Cerebellar nuclear complex (tissue), 1 donor: ENCODE data around the gene NAA20.
"Not testable (repeated sequence)": the region's sequence is repeated elsewhere in the genome, so short reads cannot be mapped to it uniquely, and the experiment has no call there.

ENCODE experiments used
- DNase-seq, 2 experiments: peaks; one replicate each; lab custom pipeline; 2025; lab: John Stamatoyannopoulos, UW

NAA20 gene

DNA sequence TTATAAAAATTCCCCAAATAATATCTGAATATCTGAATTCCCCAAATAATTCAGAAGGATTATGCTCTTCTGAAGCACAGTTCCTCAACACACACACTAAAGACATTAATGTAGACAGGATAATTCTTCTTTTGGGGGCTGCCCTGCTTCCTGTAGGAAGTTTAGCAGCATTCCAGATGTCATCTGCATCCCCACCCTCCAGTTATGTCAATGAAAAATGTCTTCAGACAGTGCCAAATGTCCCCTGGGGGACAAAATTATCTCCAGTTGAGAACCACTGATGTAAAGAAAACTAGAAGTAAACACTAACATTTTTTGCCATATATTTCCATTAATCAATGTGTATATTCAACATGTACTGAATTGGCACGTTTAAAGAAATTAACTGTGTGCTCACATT, 25.9 kb upstream of the NAA20 start:
- DNase-seq, result no peak

DNA sequence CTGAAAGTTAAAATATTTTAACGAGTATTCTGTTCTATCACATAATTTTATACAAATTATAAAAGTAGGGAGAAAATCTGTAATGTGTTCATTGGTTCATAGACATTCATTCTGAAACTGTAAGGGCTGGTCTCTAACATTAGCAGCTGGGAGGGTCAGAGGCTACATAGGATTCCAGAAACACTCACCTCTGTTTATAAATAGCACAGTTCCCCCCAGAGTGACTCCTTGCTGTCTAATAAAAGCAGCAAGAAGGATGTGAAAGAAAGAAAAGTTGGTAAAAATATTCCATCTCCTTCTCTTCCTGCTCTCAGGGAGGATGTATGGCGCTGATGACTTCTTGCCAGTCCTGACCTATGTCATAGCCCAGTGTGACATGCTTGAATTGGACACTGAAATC, 25.3 kb upstream of the NAA20 start:
- DNase-seq, result no peak

DNA sequence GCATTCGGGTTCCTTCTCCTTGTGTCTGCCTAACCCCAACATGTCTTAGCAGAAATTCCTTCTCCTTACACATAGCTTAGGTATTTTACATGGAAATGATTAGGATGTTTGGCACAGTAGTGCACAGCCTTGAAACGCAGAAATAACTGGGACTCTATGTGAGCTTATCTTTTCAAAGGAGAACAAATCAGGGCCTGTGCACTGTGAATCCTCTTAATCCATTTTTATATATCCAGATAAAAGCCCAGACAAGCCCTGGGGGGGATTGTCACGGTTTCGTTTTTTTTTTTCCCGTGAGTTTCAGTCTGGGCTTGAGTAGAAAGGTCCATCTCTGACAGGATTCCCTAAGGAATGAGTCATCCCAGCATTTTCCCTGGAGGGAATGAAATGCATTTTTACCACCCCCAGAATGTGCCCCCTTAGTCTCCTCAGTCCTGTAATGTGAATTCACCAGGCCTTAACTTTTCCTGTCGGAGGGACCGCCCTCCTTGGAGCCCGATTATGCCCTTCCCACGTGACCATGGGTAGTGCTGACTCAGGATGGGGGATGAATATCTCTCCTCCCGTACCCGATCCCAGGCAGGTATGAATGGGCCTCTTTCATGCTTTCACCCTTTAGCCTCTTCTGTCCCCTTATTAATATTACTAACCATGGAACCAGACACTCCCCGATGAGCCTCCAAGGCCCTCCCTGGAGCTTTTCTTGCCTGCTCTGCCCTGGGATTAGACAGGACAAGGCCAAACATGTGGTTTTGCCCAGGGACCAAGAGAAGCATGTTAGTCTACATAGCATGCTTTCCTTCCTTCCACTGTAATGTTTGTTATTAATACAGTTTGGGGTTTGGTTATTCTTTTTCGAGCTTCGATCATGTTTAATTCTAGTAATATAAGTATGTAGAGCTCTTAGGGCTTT, 23.9 kb upstream of the NAA20 start:
- DNase-seq, result no peak

DNA sequence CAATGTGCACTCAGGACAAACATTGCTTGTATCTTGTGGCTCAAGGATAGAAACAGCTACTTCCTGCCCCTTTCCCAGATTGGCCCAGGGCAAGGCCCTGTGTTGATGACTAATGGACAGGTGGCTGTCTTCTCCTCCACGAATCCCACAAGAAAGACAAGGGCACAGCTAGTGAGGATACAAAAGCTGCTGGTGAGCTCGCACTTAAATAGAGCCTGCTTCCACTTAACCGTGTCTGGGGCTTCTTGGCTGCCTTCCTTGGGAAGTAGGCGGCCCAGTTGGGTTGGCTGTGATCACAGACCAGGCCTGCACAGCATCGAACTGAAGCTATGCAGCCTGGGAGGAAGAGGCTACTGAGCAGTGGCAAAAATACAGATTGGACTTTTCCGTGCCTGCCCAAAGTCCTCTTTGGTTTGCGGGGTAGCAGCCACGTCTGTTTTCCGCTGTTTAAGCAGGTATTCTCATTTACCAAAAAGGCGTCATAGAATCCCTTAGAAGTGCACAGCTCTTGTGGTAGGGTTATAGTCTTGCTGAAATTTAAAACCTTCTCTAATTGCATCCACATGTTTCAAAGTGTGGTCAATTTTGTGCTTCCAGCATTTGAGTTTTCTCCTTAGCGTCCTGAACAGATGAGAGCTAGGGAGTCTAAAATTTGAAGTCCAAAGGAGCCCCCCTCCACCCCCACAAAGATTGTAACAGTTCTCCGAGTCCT, 23.0 kb upstream of the NAA20 start:
- no peak for DNase-seq

DNA sequence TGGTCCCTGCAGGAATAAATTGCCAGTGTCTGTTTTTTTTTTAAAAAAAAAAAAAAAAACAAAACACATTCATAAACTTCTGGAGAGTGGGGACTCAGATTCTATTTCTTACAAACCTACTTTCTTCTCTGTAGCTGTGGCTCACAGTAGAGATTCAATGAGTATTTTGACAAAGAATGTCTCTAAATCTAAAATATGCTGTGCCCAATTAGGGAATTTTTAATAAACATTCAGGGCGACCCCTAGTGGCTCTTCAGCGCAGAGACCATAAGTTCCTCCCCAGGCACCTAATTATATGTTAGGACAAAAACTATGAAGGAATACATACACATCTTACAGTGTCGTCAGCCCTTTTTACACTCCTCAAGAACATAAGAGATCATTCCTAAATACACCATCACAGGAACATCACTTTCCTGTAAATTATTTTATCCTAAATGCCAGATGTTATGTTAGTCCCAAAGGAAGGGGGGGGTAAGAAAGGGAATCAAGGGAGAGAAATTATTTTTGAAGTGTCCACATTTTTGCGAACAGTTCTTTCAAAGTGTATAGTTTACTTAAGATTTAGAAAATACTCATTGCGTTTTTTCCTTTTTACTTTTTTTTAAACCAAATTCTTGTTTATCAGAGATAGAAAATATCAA, 21.8 kb upstream of the NAA20 start:
- no peak for DNase-seq

DNA sequence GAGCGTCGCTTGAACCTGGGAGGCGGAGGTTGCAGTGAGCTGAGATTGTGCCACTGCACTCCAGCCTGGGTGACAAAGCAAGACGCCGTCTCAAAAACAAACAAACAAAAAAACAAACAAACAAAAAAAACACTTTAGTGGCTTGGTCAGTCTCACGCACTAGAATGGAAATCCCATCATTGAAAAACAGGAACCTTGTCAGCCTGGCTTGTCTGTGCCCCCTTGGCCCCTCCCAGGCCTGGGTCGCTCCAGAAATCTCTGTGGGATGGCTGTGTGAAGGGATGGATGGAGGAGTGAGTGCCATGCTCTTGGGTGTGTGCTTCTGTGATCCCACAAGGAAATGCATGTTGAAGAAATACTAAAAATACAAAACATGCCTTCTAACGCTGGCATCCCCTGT, 20.9 kb upstream of the NAA20 start:
- DNase-seq, result no peak

DNA sequence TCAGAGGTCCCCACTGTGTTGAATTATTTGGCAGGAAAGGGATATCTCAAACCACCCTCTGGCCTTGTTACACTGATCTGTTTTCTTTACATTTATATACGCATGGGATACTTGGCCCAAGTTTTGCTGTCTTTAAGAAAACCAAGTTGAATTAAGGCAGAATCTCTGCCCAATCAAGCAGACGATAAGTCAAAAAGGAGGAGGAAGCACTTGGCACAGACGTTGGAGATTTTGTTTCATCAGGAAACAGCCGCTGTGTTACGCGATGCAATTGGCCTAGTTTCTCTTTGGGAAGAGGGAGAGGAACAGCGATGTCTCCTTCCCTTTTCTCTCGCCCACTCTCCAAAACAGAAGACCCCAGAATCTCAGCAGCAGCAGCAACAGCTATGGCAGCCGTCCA, 20.2 kb upstream of the NAA20 start:
- no peak for DNase-seq

DNA sequence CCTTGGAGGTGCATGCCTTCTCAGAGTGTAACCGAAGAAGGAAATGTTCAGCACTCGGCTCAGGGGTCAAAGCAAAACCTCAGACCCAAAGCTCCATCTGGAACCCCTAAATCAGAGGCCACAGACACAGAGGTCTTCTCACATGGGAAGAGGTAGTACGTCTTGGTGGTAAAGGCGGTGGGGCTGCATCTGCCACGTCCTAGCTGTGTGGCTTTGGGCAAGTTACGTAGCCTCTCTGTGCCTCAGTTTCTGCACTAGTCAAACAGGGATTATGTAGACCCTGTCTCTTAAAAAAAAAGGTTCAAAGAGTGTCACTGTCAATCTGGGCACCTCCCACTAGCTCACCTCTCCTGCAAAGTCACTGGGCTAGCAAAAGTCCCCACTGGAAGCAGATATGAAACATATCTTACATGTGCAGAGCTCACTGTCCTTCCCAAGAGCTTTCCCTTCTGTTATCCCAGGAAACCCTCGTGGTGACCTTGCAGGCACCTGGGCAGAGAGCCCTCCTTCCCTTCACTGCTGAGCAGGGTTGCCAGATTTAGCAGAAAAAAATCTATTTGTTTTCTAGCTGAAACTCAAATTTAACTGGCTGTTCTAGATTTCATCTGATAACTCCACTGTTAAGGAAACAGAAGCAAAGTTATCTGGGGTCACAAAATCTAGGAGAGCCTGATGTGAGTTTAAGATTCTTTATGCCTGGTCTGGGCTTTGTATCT, 18.0 kb upstream of the NAA20 start:
- no peak for DNase-seq

DNA sequence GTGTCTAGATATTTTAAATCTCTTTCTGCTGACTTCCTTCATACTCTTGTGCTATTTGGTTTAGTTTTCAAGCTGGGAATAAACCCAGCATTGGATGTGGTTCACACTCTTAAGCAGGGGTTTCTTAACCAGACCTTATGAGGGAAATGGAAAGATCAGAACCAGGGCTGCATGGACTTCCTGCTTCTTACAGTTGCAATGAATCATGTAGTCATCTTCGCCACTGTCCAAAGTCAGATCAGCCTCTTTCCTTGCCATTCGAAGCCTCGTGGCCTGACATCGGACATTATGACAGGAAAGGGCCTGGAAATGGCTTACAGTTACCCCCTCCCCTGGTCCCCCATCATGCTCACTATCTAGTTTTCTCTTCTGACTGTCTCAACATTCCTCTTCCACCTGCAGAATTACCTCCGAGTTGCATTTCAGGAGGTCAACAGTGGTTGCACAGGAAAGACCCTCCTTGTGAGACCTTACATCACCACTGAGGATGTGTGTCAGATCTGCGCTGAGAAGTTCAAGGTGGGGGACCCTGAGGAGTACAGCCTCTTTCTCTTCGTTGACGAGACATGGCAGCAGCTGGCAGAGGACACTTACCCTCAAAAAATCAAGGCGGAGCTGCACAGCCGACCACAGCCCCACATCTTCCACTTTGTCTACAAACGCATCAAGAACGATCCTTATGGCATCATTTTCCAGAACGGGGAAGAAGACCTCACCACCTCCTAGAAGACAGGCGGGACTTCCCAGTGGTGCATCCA, 16.8 kb upstream of the NAA20 start:
- no peak for DNase-seq

DNA sequence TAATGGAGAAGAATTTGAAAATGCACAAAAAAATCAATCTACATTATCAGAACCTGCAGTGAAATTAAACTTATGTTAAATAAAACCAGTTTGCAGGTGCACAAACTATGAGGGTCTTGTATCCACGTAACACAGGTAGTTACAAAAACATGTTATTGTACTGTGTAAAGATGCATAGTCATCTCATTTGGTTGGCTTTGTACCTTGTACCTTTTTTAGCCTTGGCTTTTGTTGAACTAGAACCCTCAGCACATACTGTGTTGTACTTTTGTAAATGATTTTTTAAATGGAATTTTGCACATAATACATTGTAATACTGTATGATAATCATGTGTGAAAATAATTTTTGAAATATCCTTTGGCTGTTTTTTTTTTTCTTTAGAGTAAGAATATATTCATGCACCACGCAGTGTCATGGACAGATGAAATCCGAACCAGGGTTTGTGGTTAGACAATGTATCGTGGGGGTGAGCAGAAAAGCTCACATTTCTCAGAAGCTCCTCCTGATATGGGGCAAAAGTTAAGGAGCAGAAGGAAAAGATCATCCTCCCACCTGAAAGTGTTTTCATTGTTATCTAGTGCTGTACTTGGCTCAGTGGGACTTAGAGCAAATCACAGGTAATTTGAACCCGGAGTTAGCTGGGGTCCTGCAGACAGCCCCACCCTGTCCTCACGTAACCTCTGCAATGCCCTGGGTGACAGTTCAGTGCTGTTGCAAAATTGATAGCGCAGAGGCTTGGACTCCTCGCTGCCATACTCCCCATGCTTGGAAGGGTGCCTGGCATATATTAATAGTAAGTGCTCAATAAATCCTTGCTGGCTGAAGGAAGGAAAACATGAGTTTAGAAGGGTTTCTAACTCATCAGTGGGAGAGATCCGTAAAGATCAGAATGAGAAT, 14.8 kb upstream of the NAA20 start:
- no peak for DNase-seq

DNA sequence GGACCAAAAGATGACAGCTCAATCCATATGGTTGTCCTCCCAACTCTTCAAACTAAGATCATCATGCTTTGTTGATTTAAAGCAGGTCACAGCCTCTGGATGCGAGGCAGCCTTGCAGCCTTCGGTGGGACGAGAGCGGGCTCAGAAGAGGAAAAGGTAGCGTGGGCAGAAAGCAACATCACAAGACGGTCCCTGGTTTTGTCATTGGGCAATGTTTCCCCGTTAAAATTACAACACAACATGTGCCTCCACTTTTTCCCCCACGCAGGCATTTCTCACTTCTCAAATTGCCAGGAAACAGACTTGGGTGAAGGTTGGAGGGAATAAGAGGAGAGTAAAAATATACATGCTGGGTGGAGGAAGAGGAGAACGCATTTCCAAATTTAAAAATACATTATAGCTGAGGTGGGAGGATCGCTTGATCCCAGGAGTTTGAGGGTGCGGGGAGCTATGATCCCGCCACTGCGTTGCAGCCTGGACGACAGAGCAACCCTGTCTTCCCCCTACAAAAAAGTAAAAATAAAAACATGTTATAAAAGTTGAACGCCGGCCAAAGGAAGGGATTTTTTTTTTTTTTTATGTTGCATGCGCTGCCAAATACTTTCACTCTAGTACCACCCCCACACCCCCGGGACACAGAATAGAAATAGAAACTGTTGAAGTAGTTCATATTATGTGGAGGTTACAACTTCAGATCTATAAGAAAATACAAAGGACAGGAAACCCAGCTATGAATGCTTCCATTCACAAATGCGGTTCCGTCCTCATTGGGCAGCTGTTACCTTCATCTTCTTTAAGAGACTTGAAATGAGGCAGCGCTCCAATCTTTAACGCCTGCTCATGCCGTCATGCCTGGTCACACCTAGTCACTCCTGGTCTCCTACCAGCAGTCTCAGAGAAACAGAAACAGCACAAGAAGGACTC, 13.9 kb upstream of the NAA20 start:
- no peak for DNase-seq

DNA sequence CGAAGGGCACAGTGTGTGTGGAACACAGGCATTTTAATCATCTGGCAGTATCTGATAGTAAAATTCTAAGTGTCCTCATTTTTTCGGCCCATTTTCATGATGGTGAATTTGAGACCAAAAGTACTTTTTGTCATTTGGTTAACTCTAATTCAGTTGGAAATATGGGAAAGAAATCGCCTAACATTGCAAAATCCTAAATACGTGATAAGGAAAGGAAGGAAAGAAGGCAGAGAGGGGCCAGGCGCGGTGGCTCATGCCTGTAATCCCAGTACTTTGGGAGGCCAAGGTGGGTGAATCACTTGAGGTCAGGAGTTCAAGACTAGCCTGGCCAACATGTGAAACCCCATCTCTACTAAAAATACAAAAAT, 13.2 kb upstream of the NAA20 start:
- DNase-seq, result not testable (repeated sequence)

DNA sequence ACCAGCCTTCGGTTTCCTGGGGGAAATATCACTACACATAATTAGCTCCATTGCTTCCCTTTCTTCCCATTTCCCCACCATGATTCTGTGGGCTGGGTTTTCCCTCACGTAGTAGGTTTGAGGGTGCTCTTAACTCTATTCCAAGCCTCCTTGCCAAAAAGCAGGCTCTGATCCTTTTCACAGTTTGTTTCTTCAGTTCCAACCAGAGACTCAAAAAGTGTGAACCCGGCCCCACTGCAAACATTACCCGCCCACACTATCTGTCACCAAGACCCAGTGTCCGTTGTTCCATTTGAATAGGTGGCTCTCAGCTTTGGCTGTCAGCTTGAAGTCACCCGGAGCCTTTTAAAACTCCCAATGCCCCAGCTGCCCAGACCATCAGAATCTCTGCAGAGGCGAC, 11.8 kb upstream of the NAA20 start:
- DNase-seq, result no peak

DNA sequence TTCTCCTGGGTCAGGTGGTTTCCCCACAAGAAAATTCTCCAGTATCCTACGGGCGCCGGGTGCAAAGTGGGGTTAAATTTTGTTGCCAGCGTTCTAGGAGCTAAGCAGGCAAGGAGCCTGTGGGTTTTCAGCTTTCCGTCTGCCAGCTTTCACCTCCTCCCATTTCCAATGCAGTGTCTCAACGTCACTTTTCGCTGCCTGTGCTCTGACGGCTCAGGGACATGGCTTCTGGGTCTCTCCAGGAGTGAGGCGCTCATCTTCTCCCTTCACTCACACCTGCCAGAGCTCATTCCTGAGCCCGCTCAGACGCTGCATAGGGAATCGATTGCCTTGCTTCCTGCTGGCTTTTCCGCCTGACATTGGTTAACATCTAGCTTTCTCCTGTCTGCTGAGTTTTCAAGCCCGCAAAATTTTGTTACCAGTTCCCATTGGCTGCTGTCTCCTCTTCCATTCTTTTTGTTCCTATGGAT, 7.3 kb upstream of the NAA20 start:
- no peak for DNase-seq

DNA sequence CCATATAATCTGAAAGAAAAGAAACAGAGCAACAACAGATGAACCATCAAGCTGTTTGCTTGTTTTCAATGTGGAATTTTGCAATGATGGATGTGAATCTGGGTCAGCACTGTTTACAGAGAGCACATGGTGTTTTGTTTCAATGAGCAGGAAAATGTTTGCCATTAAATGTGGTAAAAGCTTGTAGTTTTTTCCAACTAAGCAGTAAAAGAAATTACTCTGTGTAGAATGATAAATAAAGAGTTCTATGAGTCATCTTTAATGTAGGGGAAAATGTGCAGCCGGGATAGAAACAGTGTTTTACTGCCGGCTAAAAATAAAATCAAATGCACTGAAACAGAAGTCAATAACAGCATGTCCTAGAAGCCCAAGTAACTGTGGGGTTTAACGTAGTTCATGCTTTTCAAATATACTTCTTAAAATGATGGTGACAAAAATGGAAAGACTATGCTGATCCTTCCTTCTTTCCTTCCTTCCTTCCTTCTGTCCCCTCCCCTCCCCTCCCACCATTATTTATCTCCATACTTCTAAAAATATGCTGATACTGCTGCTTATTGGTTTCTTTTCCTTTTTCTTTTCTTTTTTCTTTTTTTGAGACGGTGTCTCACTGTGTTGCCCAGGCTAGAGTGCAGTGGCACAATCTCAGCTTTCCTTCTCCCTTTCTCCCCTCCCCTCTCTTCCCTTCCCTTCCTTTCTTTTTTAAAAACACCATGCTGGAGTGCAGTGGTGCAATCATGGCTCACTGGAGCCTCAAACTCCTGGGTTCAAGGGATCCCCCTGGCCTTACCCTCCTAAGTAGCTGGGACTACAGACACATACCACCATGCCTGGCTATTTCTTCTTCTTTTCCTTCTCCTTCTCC, 6.3 kb upstream of the NAA20 start:
- peak in 1 of 2 experiments; percentile 62 for DNase-seq

DNA sequence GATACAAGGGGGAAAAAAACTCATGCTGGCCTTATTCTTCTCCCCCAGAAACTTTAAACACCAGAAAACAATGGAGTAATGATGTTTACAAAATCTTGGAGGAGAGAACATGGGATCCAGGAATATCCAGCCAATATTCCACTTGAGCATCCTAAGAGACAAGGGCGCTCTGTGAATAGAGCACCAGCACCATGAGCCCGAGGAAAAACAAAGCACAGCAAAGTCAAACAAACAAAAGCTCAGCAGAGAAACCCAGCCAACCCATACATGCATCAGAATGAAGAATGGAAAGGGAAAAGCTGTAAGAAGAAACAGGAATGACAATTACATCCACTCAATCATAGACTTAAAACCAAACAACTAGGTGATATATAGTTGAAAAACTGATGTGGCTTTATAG, 4.6 kb upstream of the NAA20 start:
- no peak for DNase-seq

DNA sequence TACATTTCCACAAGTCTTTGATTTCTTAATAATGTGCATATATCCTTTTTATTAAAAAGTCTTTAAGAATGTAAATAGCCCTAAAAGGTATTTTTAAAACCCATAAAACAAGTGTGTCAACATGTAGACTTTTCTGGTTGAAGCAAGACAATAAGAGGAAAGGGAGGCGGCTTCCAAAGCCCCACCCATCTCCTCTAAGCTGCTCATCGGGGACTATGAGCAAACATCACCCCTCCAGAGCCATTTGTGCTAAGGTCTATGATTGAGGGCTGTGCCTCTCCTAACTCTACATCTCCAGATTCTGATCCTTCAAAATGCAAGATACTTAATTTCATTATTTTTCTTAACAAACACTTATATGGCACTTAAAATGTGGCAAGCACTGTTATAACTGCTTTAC, 2.5 kb upstream of the NAA20 start:
- DNase-seq, result no peak

DNA sequence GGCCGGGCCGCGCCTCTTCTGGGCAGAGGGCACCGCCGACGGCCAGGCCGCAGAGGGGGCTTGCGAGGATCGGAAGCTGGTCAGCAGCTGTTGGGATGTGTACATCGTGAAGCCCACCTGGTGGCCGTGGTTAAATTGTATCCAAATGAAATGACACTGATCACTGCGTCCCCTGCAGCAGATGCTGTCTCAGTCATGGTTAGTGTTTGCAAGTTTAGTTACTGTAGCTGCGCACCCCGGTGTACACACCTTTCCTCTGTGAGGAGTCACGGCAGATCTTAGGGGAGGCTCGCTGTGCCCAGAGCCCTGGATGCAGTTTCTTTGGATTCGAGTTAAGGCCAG, 653 bp downstream of the NAA20 start:
- no peak for DNase-seq
